OCI-M1 (cell line): ENCODE measurements around the gene SGSM2.
A peak's percentile ranks its signal among the peaks of the same experiment; 100 is the strongest.
"Not testable (repeated sequence)": the region's sequence is repeated elsewhere in the genome, so short reads cannot be mapped to it uniquely, and the experiment has no call there.

Source experiments
- DNase-seq: peaks from one replicate; lab custom pipeline; 2025; lab: John Stamatoyannopoulos, UW

The SGSM2 gene, protein sequence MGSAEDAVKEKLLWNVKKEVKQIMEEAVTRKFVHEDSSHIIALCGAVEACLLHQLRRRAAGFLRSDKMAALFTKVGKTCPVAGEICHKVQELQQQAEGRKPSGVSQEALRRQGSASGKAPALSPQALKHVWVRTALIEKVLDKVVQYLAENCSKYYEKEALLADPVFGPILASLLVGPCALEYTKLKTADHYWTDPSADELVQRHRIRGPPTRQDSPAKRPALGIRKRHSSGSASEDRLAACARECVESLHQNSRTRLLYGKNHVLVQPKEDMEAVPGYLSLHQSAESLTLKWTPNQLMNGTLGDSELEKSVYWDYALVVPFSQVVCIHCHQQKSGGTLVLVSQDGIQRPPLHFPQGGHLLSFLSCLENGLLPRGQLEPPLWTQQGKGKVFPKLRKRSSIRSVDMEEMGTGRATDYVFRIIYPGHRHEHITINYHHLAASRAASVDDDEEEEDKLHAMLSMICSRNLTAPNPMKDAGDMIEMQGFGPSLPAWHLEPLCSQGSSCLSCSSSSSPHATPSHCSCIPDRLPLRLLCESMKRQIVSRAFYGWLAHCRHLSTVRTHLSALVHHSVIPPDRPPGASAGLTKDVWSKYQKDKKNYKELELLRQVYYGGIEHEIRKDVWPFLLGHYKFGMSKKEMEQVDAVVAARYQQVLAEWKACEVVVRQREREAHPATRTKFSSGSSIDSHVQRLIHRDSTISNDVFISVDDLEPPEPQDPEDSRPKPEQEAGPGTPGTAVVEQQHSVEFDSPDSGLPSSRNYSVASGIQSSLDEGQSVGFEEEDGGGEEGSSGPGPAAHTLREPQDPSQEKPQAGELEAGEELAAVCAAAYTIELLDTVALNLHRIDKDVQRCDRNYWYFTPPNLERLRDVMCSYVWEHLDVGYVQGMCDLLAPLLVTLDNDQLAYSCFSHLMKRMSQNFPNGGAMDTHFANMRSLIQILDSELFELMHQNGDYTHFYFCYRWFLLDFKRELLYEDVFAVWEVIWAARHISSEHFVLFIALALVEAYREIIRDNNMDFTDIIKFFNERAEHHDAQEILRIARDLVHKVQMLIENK

GRCh38 chr17:2336852-2337543, at the start of gene SGSM2:
Gene SGSM2 (plus strand): TSS chr17:2337501. CDS start chr17:2337689, 188 bp downstream.
- DNase-seq: peak; percentile 53

DNA sequence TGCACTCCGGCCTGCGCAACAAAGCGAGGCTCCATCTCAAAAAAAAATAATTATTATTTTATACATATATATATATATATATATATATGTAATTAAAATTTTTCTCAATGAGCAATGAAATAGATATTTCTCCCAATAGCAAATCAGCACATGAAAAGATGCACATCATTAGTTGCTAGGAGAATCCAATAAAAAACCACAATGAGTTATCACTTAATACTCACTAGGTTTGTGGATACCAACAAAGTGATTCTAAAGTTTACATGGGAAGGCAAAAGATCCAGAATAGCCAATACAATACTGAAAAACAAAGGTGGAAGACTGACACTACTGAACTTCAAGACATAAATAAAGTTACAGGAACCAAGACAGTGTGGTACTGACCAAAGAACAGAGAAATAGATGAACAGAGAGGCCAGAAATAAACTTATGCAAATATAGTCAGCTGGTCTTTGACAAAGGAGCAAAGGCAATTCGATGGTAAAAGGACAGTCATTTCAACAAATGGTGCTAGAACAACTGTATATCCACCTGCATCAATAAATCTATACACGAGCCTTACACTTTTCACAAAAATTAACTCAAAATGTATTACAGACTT, 47.3 kb upstream of the SGSM2 start:
- DNase-seq: no peak

- DNase-seq: no peak
These were observed 45.2 kb upstream of the SGSM2 start for GRCh38 chr17:2292100-2292499.

GRCh38 chr17:2295575-2295974, 41.7 kb upstream of the SGSM2 start:
- DNase-seq: no peak

DNA sequence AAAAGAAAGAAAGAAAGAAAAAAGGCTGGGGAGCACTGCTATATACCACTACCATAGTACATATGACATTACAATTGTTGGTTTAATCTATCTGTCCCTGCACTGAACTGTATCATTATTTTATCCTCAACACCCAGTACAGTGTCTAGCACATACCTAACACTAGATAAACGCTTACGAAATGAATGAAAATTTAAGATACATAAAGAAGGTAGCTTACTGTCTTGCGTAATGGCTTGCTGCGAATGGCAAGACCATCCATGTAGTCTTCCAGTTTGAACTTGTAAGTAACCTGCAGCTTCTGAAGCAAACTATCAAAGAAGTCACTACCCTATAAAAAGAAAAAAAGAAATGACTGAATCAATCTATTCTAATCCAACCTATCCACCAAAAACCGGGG, 40.3 kb upstream of the SGSM2 start:
- no peak for DNase-seq

- DNase-seq: no peak
These were observed 38.2 kb upstream of the SGSM2 start for GRCh38 chr17:2299136-2299535.

GRCh38 chr17:2299756-2300155, 37.5 kb upstream of the SGSM2 start:
- no peak for DNase-seq

GRCh38 chr17:2302778-2303203, 34.5 kb upstream of the SGSM2 start:
- DNase-seq: peak; percentile 56

DNA sequence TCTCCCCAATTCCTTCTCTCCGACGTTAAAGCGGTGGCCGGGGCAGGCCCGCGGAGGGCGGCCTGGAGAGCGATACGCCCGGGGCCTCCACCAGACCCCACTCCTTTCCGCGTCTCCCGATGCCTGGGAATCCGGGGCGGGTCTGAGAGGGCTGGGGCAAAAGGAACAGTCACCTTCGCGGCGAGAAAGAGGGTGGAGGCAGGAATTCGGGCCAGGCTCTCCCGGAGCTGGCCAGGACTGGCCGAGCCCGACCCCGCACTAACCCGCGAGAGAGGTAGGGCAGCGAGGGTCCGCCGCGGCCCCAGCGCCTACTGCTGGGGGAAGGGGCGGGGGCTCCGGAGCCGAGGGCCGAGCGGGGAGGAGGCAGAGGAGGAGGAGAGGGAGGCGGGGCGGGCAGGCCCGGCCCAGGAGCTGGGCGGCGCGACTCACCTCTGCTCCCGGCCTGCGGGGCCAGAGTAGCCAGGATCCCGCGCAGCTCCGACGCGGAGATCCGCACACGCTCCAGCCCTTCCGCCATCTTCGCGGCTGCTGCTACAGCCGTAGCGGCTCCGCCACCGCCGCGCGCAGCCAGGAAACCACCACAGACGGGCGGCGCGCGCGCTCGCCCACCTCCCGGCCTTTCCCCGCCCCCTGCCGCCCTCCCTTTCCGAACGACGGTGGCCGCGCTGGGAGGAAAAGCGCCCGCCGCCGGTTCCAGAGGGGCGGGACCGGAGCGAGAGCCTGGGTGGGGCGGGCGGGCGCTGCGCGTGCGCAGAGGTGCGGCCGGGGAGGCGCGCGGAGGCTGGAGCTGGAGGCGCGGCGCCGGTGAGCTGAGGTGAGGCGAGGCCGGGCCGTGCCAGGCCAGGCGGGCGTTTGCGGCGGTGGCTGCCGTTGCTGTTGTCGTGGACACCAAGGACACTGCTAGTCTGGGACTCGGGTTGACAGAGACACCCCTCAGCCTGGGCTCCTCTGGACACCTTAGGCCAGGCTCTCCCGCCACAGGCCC, 33.8 kb upstream of the SGSM2 start, which contains the start of the genes SMG6 and SRR:
Gene SMG6 (minus strand): TSS at position 582 of the 985 bp plus-strand sequence. CDS start 65 bp downstream, at position 517.
Gene SRR (plus strand): TSS at position 747 of the 985 bp plus-strand sequence. CDS start 11,611 bp downstream, outside the sequence.
- DNase-seq: peak; percentile 94

- no peak for DNase-seq
These were observed 32.4 kb upstream of the SGSM2 start for GRCh38 chr17:2304931-2305330.

- peak; percentile 25 for DNase-seq
These were observed 27.8 kb upstream of the SGSM2 start for GRCh38 chr17:2309338-2310154.

DNA sequence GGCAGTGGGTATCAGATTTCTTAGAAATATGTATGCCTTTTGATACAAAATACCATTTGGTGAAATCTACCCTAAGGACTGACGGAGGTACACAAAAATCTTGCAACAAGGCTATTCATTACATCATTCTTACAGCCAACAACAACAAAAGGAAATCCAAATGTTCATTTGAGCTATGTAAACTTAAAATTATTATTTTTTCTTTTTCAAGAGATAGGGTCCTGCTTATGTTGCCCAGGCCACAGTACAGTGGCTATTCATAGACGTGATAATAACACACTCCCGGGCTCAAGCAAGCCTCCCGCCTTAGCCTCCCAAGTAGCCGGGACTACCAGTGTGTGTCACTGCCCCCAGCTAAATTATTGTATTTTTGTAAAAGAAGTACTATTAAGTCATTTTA, 24.6 kb upstream of the SGSM2 start:
- DNase-seq: no peak

- DNase-seq: not testable (repeated sequence)
These were observed 20.4 kb upstream of the SGSM2 start for GRCh38 chr17:2316916-2317205.

DNA sequence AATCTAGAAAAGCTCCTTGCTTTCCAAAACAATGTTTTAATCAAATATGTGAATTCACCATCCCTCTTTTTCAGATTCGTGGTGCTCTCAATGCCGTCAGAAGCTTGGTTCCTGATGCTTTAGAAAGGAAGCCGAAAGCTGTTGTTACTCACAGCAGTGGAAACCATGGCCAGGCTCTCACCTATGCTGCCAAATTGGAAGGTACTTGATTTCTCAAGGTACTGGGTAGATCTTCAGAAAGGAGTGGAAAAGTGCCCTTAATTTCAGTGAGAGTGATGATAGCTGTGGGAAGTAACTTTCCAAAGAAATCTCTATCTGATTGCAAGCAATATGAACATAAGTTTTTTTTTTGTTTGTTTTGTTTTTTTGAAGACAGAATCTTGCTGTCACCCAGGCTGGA, 19.5 kb upstream of the SGSM2 start:
- no peak for DNase-seq

DNA sequence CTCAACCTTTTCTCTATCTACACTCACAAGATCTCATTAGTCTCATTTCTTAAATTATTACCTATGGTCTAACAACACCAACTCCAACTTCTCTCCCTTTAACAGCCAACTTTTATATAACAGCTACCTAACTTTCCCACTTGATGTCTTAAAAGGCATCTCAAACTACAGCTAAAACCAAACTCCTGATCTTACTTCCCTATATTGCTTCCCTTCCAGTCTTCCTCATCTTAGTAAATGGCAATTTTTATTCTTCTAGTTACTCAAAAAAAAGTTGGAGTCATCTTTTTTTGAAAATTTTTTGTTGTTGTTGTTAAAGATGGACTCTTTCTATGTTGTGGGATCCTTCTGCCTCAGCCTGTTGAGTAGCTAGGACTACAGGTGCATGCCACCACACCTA, 18.2 kb upstream of the SGSM2 start:
- no peak for DNase-seq

DNA sequence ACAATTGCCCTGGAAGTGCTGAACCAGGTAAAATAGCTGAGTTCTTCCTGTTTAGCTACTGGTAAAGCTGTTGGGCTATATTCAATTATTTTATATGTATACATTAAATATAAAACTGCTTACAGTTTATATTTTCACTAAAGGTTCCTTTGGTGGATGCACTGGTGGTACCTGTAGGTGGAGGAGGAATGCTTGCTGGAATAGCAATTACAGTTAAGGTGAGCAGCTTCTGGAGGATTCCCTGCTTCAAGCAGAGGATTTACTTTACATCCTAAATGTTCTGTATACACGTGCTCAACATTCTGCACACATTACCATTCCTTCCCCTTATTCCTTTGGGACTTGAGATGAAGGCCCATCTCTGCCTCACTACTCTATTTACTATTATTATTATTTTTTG, 15.9 kb upstream of the SGSM2 start:
- no peak for DNase-seq

- no peak for DNase-seq
These were observed 13.5 kb upstream of the SGSM2 start for GRCh38 chr17:2323629-2324314.

DNA sequence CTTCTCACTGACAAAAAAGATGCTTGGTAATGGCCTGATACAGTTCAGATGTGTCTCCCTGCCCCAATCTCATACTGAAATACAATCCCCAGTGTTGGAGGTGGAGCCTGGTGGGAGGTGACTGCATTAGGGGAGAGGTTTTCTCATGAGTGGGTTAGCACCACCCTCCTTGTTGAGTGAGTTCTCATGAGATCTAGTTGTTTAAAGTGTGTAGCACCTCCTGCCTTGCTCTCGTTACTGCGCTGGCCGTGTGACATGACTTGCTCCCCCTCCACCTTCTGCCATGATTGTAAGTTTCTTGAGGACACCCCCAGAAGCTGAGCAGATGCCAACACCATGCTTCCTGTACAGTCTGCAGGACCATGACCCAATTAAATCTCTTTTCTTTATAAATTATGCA, 6.0 kb upstream of the SGSM2 start:
- DNase-seq: no peak

GRCh38 chr17:2335726-2336214, 1.5 kb upstream of the SGSM2 start:
- DNase-seq: no peak
